A549 (cell line): ENCODE data around the gene IGF2BP3. TPM values are rescaled to one million over a fixed set of nuclear protein-coding genes. Genes with fewer than 3 reads are reported as not detected.

ENCODE experiments used
- ATAC-seq, 2 experiments: fragments of 200-7000 bp in 1 of 2; fragments of >200 bp in 1 of 2; cut with Nextera tagmentation in 1 of 2; cut with Tn5 transposase in 1 of 2; 3 replicates each; pipeline versions ENCODE4 v1.8.0 to v1.9.1; 2018 to 2020; ENCODE audit warnings: mild to moderate bottlenecking in 1 of 2, moderate library complexity in 1 of 2
- CTCF ChIA-PET: fragments of 300-600 bp; sonication (Branson Sonifier 250); formaldehyde crosslinking; extraction: SDS; loops from one replicate; lab custom pipeline; 2021; ENCODE audit warnings: antibody characterized with exemption, inconsistent platforms; lab: Yijun Ruan, JAX
- POLR2A ChIA-PET: fragments of 350-600 bp; formaldehyde crosslinking; extraction: SDS; loops from one replicate; lab custom pipeline; 2021; ENCODE audit warnings: antibody characterized with exemption, inconsistent platforms; lab: Yijun Ruan, JAX
- DNase-seq, 2 experiments: peaks; one replicate each; pipeline versions ENCODE4 v3.0.0 to v3.0.0-alpha.2; 2011 to 2016; ENCODE audit warnings: low read depth in 1 of 2, low spot score in 1 of 2
- FAIRE-seq: peaks from 2 replicates; lab custom pipeline; 2011; peaks lifted over from hg19 to GRCh38; lab: Jason Lieb, UNC
- H3K27ac ChIP-seq, 2 experiments: fragments of >200 bp; sonication (Bioruptor Twin); formaldehyde crosslinking; 3 replicates each; pipeline ENCODE4 v1.5.1; 2016 to 2017
- H3K4me1 ChIP-seq: fragments of >200 bp; sonication (Bioruptor Twin); formaldehyde crosslinking; 3 replicates; pipeline ENCODE4 v1.6.1; 2016
- H3K4me2 ChIP-seq: fragments of >200 bp; sonication (Bioruptor Twin); formaldehyde crosslinking; 3 replicates; pipeline ENCODE4 v1.6.1; 2016
- H3K4me3 ChIP-seq: fragments of >200 bp; sonication (Bioruptor Twin); formaldehyde crosslinking; 3 replicates; pipeline ENCODE4 v1.5.1; 2016
- H3K9me3 ChIP-seq: fragments of >200 bp; sonication (Bioruptor Twin); formaldehyde crosslinking; 3 replicates; pipeline ENCODE4 v1.6.1; 2016
- BHLHE40 ChIP-seq: IDR thresholded peaks from 2 replicates; pipeline ENCODE4 v1.6.1; 2012; ENCODE audit warnings: low read depth, low read length, inconsistent platforms
- CBX2 ChIP-seq: fragments of 200-600 bp; sonication (generic); IDR thresholded peaks from 2 replicates; pipeline ENCODE4 v1.6.1; 2016; ENCODE audit warnings: low read depth, mild to moderate bottlenecking, borderline replicate concordance
- CBX8 ChIP-seq: fragments of 200-600 bp; sonication (generic); IDR thresholded peaks from 2 replicates; pipeline ENCODE4 v1.6.1; 2016
- CHD2 ChIP-seq: fragments of 150-350 bp; IDR thresholded peaks from 2 replicates; pipeline ENCODE4 v1.6.1; 2014; ENCODE audit warnings: low read length; ENCODE audit not compliant: partially characterized antibody
- EHF ChIP-seq: fragments of 250-450 bp; sonication (Bioruptor Pico); IDR thresholded peaks from 2 replicates; pipeline ENCODE4 v1.5.0; 2020; ENCODE audit warnings: mild to moderate bottlenecking
- FOSL2 ChIP-seq, 2 experiments: fragments of 450-650 bp in 1 of 2; fragments of >200 bp in 1 of 2; sonication (Bioruptor Twin) in 1 of 2; formaldehyde crosslinking; IDR thresholded peaks; 2 replicates each; pipeline versions ENCODE4 v1.5.0 to v1.6.1; 2016 to 2020; ENCODE audit warnings: mild to moderate bottlenecking in 1 of 2, moderate library complexity in 1 of 2
- FOXS1 ChIP-seq: fragments of 250-450 bp; sonication (Bioruptor Pico); IDR thresholded peaks from 2 replicates; pipeline ENCODE4 v1.5.0; 2020; ENCODE audit warnings: mild to moderate bottlenecking, moderate library complexity
- GATA3 ChIP-seq: IDR thresholded peaks from 2 replicates; pipeline ENCODE4 v1.6.1; 2012; ENCODE audit warnings: borderline replicate concordance
- HOXB13 ChIP-seq: fragments of 250-450 bp; sonication (Bioruptor Pico); IDR thresholded peaks from 2 replicates; pipeline ENCODE4 v1.5.0; 2020; ENCODE audit warnings: low read depth, mild to moderate bottlenecking, moderate library complexity
- HOXB5 ChIP-seq: fragments of 250-450 bp; sonication (Bioruptor Pico); IDR thresholded peaks from 2 replicates; pipeline ENCODE4 v1.5.0; 2020; ENCODE audit warnings: mild to moderate bottlenecking, moderate library complexity
- JUN ChIP-seq, 2 experiments: fragments of >200 bp; sonication (Bioruptor Twin); formaldehyde crosslinking; IDR thresholded peaks; 2 replicates in 1 of 2; 3 replicates in 1 of 2; pipeline ENCODE4 v1.6.1; 2016 to 2017
- JUNB ChIP-seq: fragments of >200 bp; sonication (Bioruptor Twin); formaldehyde crosslinking; IDR thresholded peaks from 2 replicates; pipeline ENCODE4 v1.6.1; 2016
- KDM1A ChIP-seq: fragments of 200-600 bp; sonication (generic); IDR thresholded peaks from 2 replicates; pipeline ENCODE4 v1.6.1; 2016; ENCODE audit warnings: low read depth, mild to moderate bottlenecking
- KDM5A ChIP-seq: fragments of 200-600 bp; sonication (generic); IDR thresholded peaks from 2 replicates; pipeline ENCODE4 v1.6.1; 2016; ENCODE audit warnings: antibody characterized with exemption, mild to moderate bottlenecking
- MAFK ChIP-seq: fragments of 450-650 bp; IDR thresholded peaks from 2 replicates; pipeline ENCODE4 v1.6.1; 2014; ENCODE audit not compliant: partially characterized antibody
- NFE2L2 ChIP-seq: fragments of 150-350 bp; conservative IDR thresholded peaks from 2 replicates; pipeline ENCODE4 v1.6.1; 2014; ENCODE audit warnings: low read length
- NR3C1 ChIP-seq: fragments of >200 bp; sonication (Bioruptor Twin); formaldehyde crosslinking; IDR thresholded peaks from 3 replicates; pipeline ENCODE4 v1.6.1; 2017
- RCOR1 ChIP-seq: fragments of 150-350 bp; IDR thresholded peaks from 2 replicates; pipeline ENCODE4 v1.6.1; 2014; ENCODE audit warnings: antibody characterized with exemption, low read length, low read depth
- RNF2 ChIP-seq: fragments of 200-600 bp; sonication (generic); IDR thresholded peaks from 2 replicates; pipeline ENCODE4 v1.6.1; 2016; ENCODE audit warnings: low read depth, mild to moderate bottlenecking, antibody characterized with exemption, moderate library complexity, borderline replicate concordance
- TFCP2L1 ChIP-seq: fragments of 250-450 bp; sonication (Bioruptor Pico); IDR thresholded peaks from 2 replicates; pipeline ENCODE4 v1.5.0; 2021; ENCODE audit warnings: mild to moderate bottlenecking
- ZC3H11A ChIP-seq: fragments of 450-650 bp; IDR thresholded peaks from 2 replicates; pipeline ENCODE4 v1.6.1; 2014; ENCODE audit warnings: antibody characterized with exemption, mild to moderate bottlenecking
- WGBS: methylation state at CpG from one replicate; pipeline ENCODE4 v1.1.6; 2017; ENCODE audit errors: missing lambda C conversion rate; 5-methylcytosine and 5-hydroxymethylcytosine counted together
- polyA plus RNA-seq, 4 experiments: library from polyadenylated mRNA; depleted of rRNA in 3 of 4; stranded (reverse); fragments of >200 nt; fragmentation: RNase III in 1 of 4; extraction: RNeasy Plus Mini Kit Qiagen cat#74134 plus additional on column Dnase treatment in 1 of 4; gene quantifications; 2 replicates in 3 of 4; 3 replicates in 1 of 4; pipeline ENCODE4 v1.2.3, GENCODE V29; 2011 to 2017
- TF ChIP-seq, protein P1 (sequence below): fragments of >200 bp; sonication (Bioruptor Twin); formaldehyde crosslinking; IDR thresholded peaks from 3 replicates; pipeline ENCODE4 v1.5.1; 2016

The IGF2BP3 gene
- polyA plus RNA-seq, 2 of the 4 experiments (the other 2 are of a cell fraction) = 26.7 to 62.0 TPM

DNA sequence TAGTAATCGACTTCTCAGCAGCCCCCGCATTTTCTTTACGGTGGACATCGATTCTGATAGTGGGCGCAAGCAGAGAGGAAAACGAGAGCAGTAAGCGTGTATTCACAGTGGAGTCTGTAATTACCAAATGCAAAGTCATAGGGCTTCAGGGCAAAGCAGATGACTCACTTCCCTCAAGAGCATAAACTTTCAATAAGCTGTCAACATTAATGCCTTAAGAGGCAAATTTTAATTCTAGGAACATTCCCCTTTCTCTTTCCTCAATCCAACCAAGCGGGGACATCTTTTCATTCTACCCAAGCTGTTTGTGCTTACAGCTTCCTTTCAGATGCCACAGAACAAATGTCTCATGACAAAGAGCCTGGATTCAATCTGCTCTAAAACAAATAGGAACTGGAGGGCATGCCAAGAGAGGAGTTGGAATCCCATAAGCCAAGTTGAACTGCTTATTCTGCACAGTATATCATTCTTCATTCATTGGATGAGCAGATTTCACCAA lies 122.6 kb downstream of the IGF2BP3 start:
- peak; percentile 87 to 92 for ATAC-seq
- ChIA-PET POLR2A (interaction anchor here (0.7 to 1.1 kb wide), 3 partner anchors 10 to 115 kb away, joined by 3 to 4 read pairs (median 3); no protein-coding TSS in a partner anchor), CTCF (interaction anchor here (0.8 to 2.6 kb wide), 6 partner anchors 10 to 181 kb away, joined by 3 to 11 read pairs (median 6); no protein-coding TSS in a partner anchor)
- Histone ChIP-seq H3K9me3 (no peaks in the 10 kb centered on the region), H3K4me2 (peak overlapping the region; percentile 66), H3K27ac (peak overlapping the region; percentile 31 to 73; a peak in 5 of 6 replicates), H3K4me3 (0 out of 3 replicates have a peak overlapping the region, but pooled peaks have one; percentile 5), H3K4me1 (peaks cover 40% of the 10 kb centered on the region)
- peak; percentile 55 to 60 for DNase-seq
- WGBS = 17% methylated on average over 8 of the region's 8 CpGs
- TF ChIP-seq GATA3 = 0 out of 2 replicates have a peak, but pooled peaks have one; percentile 29
- TF ChIP-seq NR3C1 = no peak
- TF ChIP-seq ZC3H11A = no peak
- no peak for TF ChIP-seq HOXB5 (CRISPR knock-in tag)
- no peak for TF ChIP-seq EHF (CRISPR knock-in tag)
- no peak for TF ChIP-seq CBX8
- TF ChIP-seq CBX2 = no peak
- TF ChIP-seq, protein P1, sequence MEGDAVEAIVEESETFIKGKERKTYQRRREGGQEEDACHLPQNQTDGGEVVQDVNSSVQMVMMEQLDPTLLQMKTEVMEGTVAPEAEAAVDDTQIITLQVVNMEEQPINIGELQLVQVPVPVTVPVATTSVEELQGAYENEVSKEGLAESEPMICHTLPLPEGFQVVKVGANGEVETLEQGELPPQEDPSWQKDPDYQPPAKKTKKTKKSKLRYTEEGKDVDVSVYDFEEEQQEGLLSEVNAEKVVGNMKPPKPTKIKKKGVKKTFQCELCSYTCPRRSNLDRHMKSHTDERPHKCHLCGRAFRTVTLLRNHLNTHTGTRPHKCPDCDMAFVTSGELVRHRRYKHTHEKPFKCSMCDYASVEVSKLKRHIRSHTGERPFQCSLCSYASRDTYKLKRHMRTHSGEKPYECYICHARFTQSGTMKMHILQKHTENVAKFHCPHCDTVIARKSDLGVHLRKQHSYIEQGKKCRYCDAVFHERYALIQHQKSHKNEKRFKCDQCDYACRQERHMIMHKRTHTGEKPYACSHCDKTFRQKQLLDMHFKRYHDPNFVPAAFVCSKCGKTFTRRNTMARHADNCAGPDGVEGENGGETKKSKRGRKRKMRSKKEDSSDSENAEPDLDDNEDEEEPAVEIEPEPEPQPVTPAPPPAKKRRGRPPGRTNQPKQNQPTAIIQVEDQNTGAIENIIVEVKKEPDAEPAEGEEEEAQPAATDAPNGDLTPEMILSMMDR = no peak
- no peak for TF ChIP-seq FOSL2 (IDR thresholded peaks at IDR 0.05)
- peak; percentile 88 for TF ChIP-seq FOSL2 (CRISPR knock-in tag; IDR thresholded peaks at IDR 0.05)
- no peak for TF ChIP-seq CHD2
- TF ChIP-seq KDM5A = no peak
- no peak for TF ChIP-seq HOXB13 (CRISPR knock-in tag)
- TF ChIP-seq JUN (IDR thresholded peaks at IDR 0.05) = 0 out of 5 replicates have a peak, but pooled peaks of 1 of the 2 experiments have one; percentile 42
- peak; percentile 65 for TF ChIP-seq JUNB
- peak; percentile 32 for TF ChIP-seq NFE2L2
- TF ChIP-seq MAFK = peak; percentile 64
- no peak for FAIRE-seq

DNA sequence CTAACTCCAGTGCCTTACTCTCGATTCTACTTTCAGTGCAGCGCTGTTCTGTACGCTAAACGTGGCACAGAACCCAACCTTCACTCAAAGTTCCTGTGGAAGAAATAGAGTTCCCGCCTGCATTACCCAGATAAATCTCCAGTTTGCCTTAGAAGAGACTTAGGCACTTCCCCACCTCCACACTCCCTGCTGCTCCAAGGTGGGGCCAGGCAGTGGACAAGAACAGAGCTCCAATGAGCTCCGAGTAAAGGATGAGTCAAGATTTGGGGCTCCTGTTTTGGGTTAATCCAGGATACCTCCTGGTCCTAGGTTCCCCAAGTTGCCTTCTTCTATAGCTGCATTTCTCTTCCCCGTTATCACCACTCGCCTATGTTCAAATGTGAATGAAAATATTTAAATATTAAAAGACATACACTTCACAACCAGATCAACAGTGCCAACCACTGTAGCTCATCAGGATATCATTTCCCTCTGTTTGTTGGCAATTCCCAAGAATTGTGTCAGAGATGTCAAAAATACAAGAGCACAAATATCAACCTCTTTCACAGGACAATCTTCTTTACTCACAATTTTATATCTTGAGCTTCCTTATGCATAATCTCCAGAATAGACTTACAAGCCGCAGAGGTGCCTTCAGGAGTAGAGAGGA lies 123.1 kb downstream of the IGF2BP3 start:
- Histone ChIP-seq H3K4me2 (peak overlapping the region; percentile 66), H3K9me3 (no peaks in the 10 kb centered on the region), H3K4me3 (0 out of 3 replicates have a peak overlapping the region, but pooled peaks have one; percentile 5), H3K4me1 (peaks cover 40% of the 10 kb centered on the region), H3K27ac (peak overlapping the region; percentile 31 to 73; a peak in 5 of 6 replicates)
- 92% methylated on average over 9 of the region's 9 CpGs for WGBS
- TF ChIP-seq TFCP2L1 = no peak
- TF ChIP-seq FOXS1 = no peak
- TF ChIP-seq RCOR1 = no peak
- TF ChIP-seq KDM1A = no peak
- no peak for TF ChIP-seq BHLHE40
- no peak for TF ChIP-seq RNF2
- DNase-seq (no peak), FAIRE-seq (no peak), ATAC-seq (peak in 1 of 2 experiments; percentile 21; a peak in 3 of 6 replicates)
- CTCF ChIA-PET = interaction anchor here (0.7 to 2.6 kb wide), 6 partner anchors 10 to 83 kb away, joined by 3 to 11 read pairs (median 6); no protein-coding TSS in a partner anchor
- POLR2A ChIA-PET = interaction anchor here (0.7 to 1.1 kb wide), 3 partner anchors 10 to 116 kb away, joined by 3 to 4 read pairs (median 3); no protein-coding TSS in a partner anchor

- DNase-seq (no peak), ATAC-seq (no peak), FAIRE-seq (no peak)
- ChIA-PET POLR2A (interaction anchor here (0.6 kb wide), 1 partner anchor 123 kb away, joined by 3 read pairs; no protein-coding TSS in a partner anchor), CTCF (interaction anchor here (0.6 to 2.6 kb wide), 6 partner anchors 10 to 516 kb away, joined by 3 to 11 read pairs (median 4); no protein-coding TSS in a partner anchor)
- peaks cover 40% of the 10 kb centered on the region for H3K4me1 ChIP-seq
- no peak overlapping the region for H3K4me3 ChIP-seq
- no peak overlapping the region for H3K4me2 ChIP-seq
- TF ChIP-seq KDM5A = no peak
- WGBS = 96% methylated on average over 8 of the region's 8 CpGs
- H3K9me3 ChIP-seq = no peaks in the 10 kb centered on the region
- no peak overlapping the region; a peak in 1 of 6 replicates for H3K27ac ChIP-seq
Measured at GRCh38 chr7:23346316-23346715, 124.0 kb downstream of the IGF2BP3 start.
